HEK293T (cell line): Measurements from ENCODE around the gene TMEM17.

Source experiments
- ARNT ChIP-seq: fragments of 450-650 bp; IDR thresholded peaks from 2 replicates; pipeline ENCODE4 v1.6.1; 2017; ENCODE audit warnings: mild to moderate bottlenecking
- BHLHE40 ChIP-seq: fragments of 450-650 bp; IDR thresholded peaks from 2 replicates; pipeline ENCODE4 v1.6.1; 2016; ENCODE audit warnings: mild to moderate bottlenecking, moderate library complexity, borderline replicate concordance
- CTBP1 ChIP-seq: fragments of 450-650 bp; IDR thresholded peaks from 2 replicates; pipeline ENCODE4 v1.6.1; 2016; ENCODE audit warnings: borderline replicate concordance
- ELF4 ChIP-seq: fragments of 450-650 bp; IDR thresholded peaks from 2 replicates; pipeline ENCODE4 v1.6.1; 2017; ENCODE audit warnings: antibody characterized with exemption
- FOXA1 ChIP-seq: fragments of 450-650 bp; IDR thresholded peaks from 2 replicates; pipeline ENCODE4 v1.6.1; 2016; ENCODE audit warnings: mild to moderate bottlenecking
- FOXK2 ChIP-seq: fragments of 450-650 bp; IDR thresholded peaks from 2 replicates; pipeline ENCODE4 v1.6.1; 2016; ENCODE audit warnings: mild to moderate bottlenecking
- FOXM1 ChIP-seq: fragments of 450-650 bp; IDR thresholded peaks from 2 replicates; pipeline ENCODE4 v1.6.1; 2017; ENCODE audit warnings: mild to moderate bottlenecking, borderline replicate concordance
- HDGF ChIP-seq: fragments of 450-650 bp; IDR thresholded peaks from 2 replicates; pipeline ENCODE4 v1.6.1; 2017; ENCODE audit warnings: antibody characterized with exemption, borderline replicate concordance
- L3MBTL2 ChIP-seq: fragments of 450-650 bp; conservative IDR thresholded peaks from 2 replicates; pipeline ENCODE4 v1.6.1; 2016; ENCODE audit warnings: mild to moderate bottlenecking
- NFRKB ChIP-seq: fragments of 450-650 bp; IDR thresholded peaks from 2 replicates; pipeline ENCODE4 v1.6.1; 2016; ENCODE audit warnings: mild to moderate bottlenecking, moderate library complexity
- PKNOX1 ChIP-seq: fragments of 450-650 bp; IDR thresholded peaks from 2 replicates; pipeline ENCODE4 v1.6.1; 2016
- SP1 ChIP-seq: fragments of 450-650 bp; IDR thresholded peaks from 2 replicates; pipeline ENCODE4 v1.6.1; 2017
- SUZ12 ChIP-seq: fragments of 450-650 bp; IDR thresholded peaks from 2 replicates; pipeline ENCODE4 v1.6.1; 2016; ENCODE audit warnings: mild to moderate bottlenecking
- TARDBP ChIP-seq: fragments of 450-650 bp; IDR thresholded peaks from 2 replicates; pipeline ENCODE4 v1.6.1; 2016

GRCh38 chr2:62504657-62505056 is 1.3 kb downstream of the TMEM17 start:
- TF ChIP-seq SP1 (no peak), BHLHE40 (no peak), FOXM1 (no peak), SUZ12 (no peak), FOXK2 (no peak), HDGF (no peak), NFRKB (no peak), FOXA1 (no peak), PKNOX1 (no peak), ARNT (no peak), ELF4 (no peak), L3MBTL2 (no peak), TARDBP (no peak), CTBP1 (no peak)
